GM12892 (cell line): Measurements from ENCODE around the gene SLC66A2. TPM values are rescaled to one million over a fixed set of nuclear protein-coding genes. Genes with fewer than 3 reads are reported as not detected.
A peak's percentile ranks its signal among the peaks of the same experiment; 100 is the strongest.
"Not testable (repeated sequence)": the region's sequence is repeated elsewhere in the genome, so short reads cannot be mapped to it uniquely, and the experiment has no call there.

Experiments used
- DNase-seq: peaks from one replicate; pipeline ENCODE4 v3.0.0; 2011; ENCODE audit not compliant: insufficient read length
- FAIRE-seq: peaks from 2 replicates; lab custom pipeline; 2011; peaks lifted over from hg19 to GRCh38; lab: Jason Lieb, UNC
- POLR2A ChIP-seq: IDR thresholded peaks from 2 replicates; pipeline ENCODE4 v1.6.1; 2011; ENCODE audit warnings: low read depth, low read length, control low read depth
- POLR2AphosphoS5 ChIP-seq: IDR thresholded peaks from 2 replicates; pipeline ENCODE4 v1.6.1; 2011; ENCODE audit warnings: low read depth, low read length, control low read depth
- TAF1 ChIP-seq: IDR thresholded peaks from 2 replicates; pipeline ENCODE4 v1.6.1; 2011; ENCODE audit warnings: low read depth, mild to moderate bottlenecking, control low read depth, low read length, borderline replicate concordance
- polyA plus RNA-seq: library from polyadenylated mRNA; unstranded; fragments of >200 nt; gene quantifications from one replicate; pipeline ENCODE4 v1.2.1, GENCODE V29; 2012; ENCODE audit warnings: missing spikeins, inconsistent platforms; ENCODE audit not compliant: missing spikeins

The SLC66A2 gene
- polyA plus RNA-seq = 20.1 TPM

DNA sequence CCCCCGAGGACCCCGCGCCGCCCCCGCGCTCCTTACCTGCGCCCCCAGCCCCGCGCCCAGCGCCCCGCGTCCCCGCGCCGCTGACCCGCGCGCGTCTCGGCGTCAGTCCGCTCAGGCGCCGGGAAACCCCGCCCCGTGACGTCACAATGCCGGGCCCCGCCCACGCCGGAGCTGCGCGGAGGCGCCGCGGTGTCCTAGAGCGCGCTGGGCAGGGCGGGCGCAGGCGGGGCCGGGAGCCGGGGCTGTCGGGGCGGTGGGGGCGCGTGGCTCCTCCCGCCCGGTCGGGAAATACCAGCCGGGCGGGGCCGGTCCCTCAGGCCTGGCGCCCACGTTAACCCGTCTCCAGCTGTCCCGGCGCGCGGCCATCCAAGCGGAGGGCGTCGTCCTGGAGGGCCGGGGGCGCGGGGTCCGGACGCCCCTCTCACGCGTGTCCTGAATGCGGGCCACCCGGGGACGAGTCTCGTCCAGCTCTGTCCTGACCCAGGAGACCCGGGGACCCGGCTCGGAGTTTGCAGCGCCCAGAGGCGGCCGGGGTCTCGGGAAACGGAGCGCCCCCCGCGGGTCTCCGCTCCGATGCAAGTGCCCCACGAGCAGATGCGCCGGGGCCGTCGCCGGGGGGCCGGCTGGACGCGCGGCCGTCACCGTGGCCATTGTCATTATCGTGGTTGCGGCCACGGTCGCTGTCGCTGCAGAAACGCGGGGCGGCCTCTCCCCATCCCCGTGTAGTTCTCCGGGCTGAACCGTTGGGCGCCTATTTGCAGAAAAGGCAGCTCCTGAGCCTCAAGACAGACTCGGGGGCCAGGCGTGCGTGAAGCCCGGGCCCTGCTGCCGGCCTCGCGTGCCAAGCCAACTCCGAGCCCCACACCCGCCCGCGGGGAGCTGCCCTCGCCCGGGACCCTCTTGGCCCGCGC is at the start of gene SLC66A2:
Gene SLC66A2 (minus strand): TSS at position 109 of the 911 bp plus-strand sequence. CDS start 727 bp downstream, outside the sequence.
- FAIRE-seq = peak; percentile 97
- DNase-seq = peak; percentile 88
- TF ChIP-seq POLR2A (peak; percentile 41; the same call in 1 of the 2 replicates), POLR2AphosphoS5 (no peak)

DNA sequence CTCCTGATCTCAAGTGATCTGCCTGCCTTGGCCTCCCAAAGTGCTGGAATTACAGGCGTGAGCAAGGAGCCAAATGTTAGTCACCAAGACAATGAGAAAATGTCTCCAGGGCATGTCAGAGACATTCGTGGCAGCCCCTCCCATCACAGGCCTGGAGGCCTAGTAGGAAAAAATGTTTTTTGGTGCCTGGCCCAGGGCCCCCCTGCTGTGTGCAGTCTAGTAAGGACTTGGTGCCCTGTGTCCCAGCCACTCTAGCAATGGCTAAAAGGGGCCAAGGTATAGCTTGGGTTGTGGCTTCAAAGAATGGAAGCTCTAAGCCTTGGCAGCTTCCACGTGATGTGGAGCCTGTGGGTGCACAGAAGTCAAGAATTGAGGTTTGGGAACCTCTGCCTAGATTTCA is 49.4 kb upstream of the SLC66A2 start:
- DNase-seq (no peak), FAIRE-seq (no peak)
- TF ChIP-seq TAF1 (no peak), POLR2A (no peak), POLR2AphosphoS5 (no peak)

DNA sequence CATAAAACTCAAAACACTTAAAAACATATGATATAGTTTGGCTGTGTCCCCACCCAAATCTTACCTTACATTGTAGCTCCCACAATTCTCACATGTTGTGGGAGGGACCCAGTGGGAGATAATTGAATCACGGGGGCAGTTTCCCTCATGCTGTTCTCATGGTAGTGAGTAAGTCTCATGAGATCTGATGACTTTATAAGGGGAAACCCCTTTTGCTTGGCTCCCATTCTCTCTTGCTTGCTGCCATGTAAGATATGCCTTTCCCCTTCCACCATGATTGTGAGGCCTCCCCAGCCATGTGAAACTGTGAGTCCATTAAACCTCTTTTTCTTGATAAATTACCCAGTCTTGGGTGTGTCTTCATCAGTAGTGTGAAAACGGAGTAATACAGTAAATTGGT is 48.2 kb upstream of the SLC66A2 start:
- DNase-seq, FAIRE-seq: not testable (repeated sequence)

DNA sequence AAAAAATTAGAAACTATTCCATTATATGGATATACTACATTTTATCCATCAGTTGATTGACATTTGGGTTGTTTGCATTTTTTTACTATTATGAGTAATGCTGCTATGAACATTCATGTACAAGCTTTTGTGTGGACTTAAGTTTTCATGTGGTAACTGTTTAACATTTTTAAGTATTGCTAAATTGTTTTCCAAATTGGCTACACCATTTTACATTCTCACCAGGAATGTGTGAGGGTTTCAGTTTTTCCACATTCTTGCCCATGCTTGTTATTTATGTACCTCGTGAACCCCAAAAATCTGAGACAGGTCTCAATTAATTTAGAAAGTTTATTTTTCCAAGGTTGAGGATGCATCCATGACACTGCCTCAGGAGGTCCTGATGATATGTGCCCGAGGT is 40.0 kb upstream of the SLC66A2 start:
- FAIRE-seq = no peak
- DNase-seq = no peak

GRCh38 chr18:79989195-79989497 is 37.7 kb upstream of the SLC66A2 start:
- no peak for DNase-seq
- TF ChIP-seq POLR2AphosphoS5 (no peak), TAF1 (no peak), POLR2A (no peak)
- FAIRE-seq = no peak

More for the DNA sequence above, 40.0 kb upstream of the SLC66A2 start:
- no peak for TF ChIP-seq TAF1
- TF ChIP-seq POLR2AphosphoS5 = no peak
- no peak for TF ChIP-seq POLR2A

GRCh38 chr18:79988451-79989194 is 37.2 kb upstream of the SLC66A2 start, which contains the start of gene TXNL4A:
Gene TXNL4A (minus strand): TSS chr18:79988563. CDS start chr18:79988392, 171 bp downstream.
- FAIRE-seq = peak; percentile 100
- DNase-seq = peak; percentile 81
- TF ChIP-seq TAF1 = peak; percentile 65; the same call in 1 of the 2 replicates
- TF ChIP-seq POLR2A = peak; percentile 91; the same call in 1 of the 2 replicates
- TF ChIP-seq POLR2AphosphoS5 = peak; percentile 91

DNA sequence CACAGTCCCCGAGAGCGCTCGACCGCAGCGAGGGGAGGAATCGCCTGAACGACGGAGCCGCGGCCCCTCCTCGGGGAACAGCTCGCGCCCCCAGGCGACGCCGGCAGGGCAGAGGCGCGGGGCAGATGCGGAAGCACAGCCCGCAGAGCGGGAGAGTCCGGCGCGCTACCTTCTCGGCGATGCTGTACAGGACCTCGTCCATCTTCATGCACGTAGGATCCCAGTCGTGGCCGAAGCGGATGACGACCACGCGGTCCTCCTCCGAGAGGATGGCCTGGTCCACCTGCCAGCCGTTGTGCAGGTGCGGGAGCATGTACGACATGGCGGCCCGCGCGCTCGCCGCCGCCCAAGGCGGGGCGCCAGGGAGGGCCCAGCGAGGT is 36.6 kb upstream of the SLC66A2 start:
- FAIRE-seq (no peak), DNase-seq (peak; percentile 68)
- TF ChIP-seq POLR2A (peak; percentile 69; the same call in 1 of the 2 replicates), POLR2AphosphoS5 (peak; percentile 69; the same call in 1 of the 2 replicates), TAF1 (peak; percentile 54; the same call in 1 of the 2 replicates)

DNA sequence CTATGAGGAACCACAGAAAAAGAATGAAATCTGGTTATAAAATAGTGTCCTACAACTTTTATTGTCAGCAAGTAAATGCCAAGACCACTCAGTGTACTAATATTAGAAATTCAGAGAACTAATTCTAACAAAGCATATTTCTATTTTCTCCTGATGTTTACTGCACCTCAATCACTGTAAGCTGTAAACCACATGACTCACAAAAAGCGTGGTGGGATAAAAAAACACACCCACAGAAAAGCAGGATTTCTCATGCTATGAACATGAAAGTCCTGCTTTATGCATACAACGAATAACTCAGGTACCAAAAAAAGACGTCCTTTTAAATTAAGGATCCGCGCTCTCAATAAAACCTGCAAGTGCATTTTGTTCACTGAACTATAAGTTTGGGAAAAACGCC is 36.1 kb upstream of the SLC66A2 start:
- no peak for DNase-seq
- FAIRE-seq = no peak
- TF ChIP-seq POLR2A = no peak
- no peak for TF ChIP-seq POLR2AphosphoS5
- no peak for TF ChIP-seq TAF1

DNA sequence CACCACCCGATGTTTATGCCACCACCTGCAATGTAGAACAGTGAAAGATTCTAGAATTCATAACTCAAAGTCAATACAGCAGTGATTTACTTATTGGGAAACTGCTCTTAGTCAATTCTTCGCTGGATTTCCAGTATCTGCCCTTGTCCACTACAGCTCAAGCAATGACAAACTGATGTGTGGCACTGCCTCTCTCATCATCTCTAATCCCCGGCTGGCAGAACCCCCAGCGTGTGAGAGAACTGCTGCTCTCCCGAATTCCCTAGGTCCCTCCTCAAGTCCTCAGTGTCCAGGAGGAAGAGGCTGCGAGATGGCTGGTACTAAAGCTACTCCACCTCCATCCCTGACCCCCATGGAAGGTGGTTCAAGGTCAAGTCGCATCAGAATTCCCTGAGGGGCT is 35.3 kb upstream of the SLC66A2 start:
- no peak for DNase-seq
- FAIRE-seq = no peak
- TF ChIP-seq POLR2AphosphoS5 (no peak), TAF1 (no peak), POLR2A (no peak)

GRCh38 chr18:79985172-79985571 is 33.7 kb upstream of the SLC66A2 start:
- TF ChIP-seq POLR2A (no peak), POLR2AphosphoS5 (no peak), TAF1 (no peak)
- FAIRE-seq (no peak), DNase-seq (no peak)

- FAIRE-seq (no peak), DNase-seq (no peak)
- TF ChIP-seq POLR2A (no peak), TAF1 (no peak), POLR2AphosphoS5 (no peak)
Measured at GRCh38 chr18:79983793-79984192, 32.3 kb upstream of the SLC66A2 start.
